ENCODE results near the gene DACH1. TPM values are rescaled to one million over a fixed set of nuclear protein-coding genes. Genes with fewer than 3 reads are reported as not detected.

Gene DACH1
- total RNA-seq, 1 experiment from 2014 or later = not detected

GRCh38 chr13:71681901-71682613, 184.9 kb downstream of the DACH1 start:
- no TSS peak for BruUV-seq (replicated peaks)
- CTCF ChIA-PET = no interaction called here
- Histone ChIP-seq H3K9ac (ENCODE audit: low read length) (no peak overlapping the region), H4K20me1 (ENCODE audit: insufficient read depth) (no peaks in the 10 kb centered on the region), H3K4me1 (ENCODE audit: control insufficient read depth in 1 of 2, insufficient read depth in 2 of 2, low read length in 2 of 2) (no peaks in the 10 kb centered on the region), H3K27me3 (ENCODE audit: insufficient read depth, low read length) (no peaks in the 10 kb centered on the region), H3K4me3 (replicated peaks in 1 of 2; ENCODE audit: low read depth in 1 of 2, low read length in 2 of 2) (no peak overlapping the region), H3K9me2 (ENCODE audit: insufficient read depth) (no peaks in the 10 kb centered on the region), H3K27ac (ENCODE audit: low read depth, low read length) (no peak overlapping the region), H3K4me2 (ENCODE audit: low read length) (no peak overlapping the region), H3K36me3 (ENCODE audit: control insufficient read depth in 1 of 2, insufficient read depth in 2 of 2, low read length in 2 of 2) (no peaks in the 10 kb centered on the region), H2AFZ (ENCODE audit: low read depth, low read length, poor library complexity, severe bottlenecking) (no peak overlapping the region), H3K79me2 (ENCODE audit: insufficient read depth, low read length) (no peaks in the 10 kb centered on the region), H3K9me3 (ENCODE audit: control insufficient read depth in 1 of 2, insufficient read depth in 1 of 2, low read depth in 1 of 2, low read length in 2 of 2) (no peaks in the 10 kb centered on the region; a peak in 1 of 4 replicates)
- DNase-seq (ENCODE audit: low read depth, low spot score) = no peak
- intact Hi-C loops (cut with micrococcal nuclease) = no loop called here
- ATAC-seq = no peak
- RAD21 ChIA-PET (ENCODE audit: low non-redundant PET in 1 of 2, low total read pairs in 2 of 2, uncharacterized antibody in 2 of 2, unreplicated experiment in 2 of 2) = no interaction called here
- TF ChIP-seq POLR2A (IDR thresholded peaks at IDR 0.05; ENCODE audit: borderline replicate concordance, extremely low read depth, insufficient read depth, insufficient read length) (no peak), CBX3 (IDR thresholded peaks at IDR 0.05; ENCODE audit: low read depth) (no peak), MAX (IDR thresholded peaks at IDR 0.05) (no peak), CTCF (IDR thresholded peaks at IDR 0.05 in 2 of 3, conservative IDR thresholded peaks at IDR 0.05 in 1 of 3; ENCODE audit: borderline replicate concordance in 1 of 3, insufficient read depth in 1 of 3, low read depth in 2 of 3, low read length in 2 of 3) (no peak), POLR2AphosphoS5 (IDR thresholded peaks at IDR 0.05; ENCODE audit: low read depth, low read length) (no peak), FOSL1 (IDR thresholded peaks at IDR 0.05; ENCODE audit: low read depth) (no peak)
- POLR2A ChIA-PET = no interaction called here

DNA sequence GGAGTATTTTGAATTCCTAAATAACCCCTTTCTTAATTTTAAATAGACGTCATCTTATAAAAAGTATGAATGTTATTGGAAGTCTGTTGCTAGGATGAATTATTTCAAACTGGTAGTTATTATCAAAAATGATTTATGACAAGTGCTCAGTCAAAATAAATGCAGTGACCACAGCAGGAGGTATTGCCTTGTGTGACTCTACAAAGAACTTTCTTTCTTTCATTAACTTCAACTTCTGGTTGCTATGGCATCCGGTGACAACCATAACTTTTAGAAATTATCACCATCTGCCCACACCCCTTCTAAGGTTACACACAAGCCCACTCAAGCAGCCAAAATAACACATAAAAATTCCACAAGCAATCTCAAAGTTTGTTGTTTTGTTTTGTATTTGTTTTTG, 189.9 kb downstream of the DACH1 start:
- Histone ChIP-seq H3K9me2 (ENCODE audit: insufficient read depth) (no peaks in the 10 kb centered on the region), H3K79me2 (ENCODE audit: insufficient read depth, low read length) (no peaks in the 10 kb centered on the region), H3K9ac (ENCODE audit: low read length) (no peak overlapping the region), H3K9me3 (ENCODE audit: control insufficient read depth in 1 of 2, insufficient read depth in 1 of 2, low read depth in 1 of 2, low read length in 2 of 2) (no peaks in the 10 kb centered on the region; a peak in 1 of 4 replicates), H3K27ac (ENCODE audit: low read depth, low read length) (no peak overlapping the region), H3K27me3 (ENCODE audit: insufficient read depth, low read length) (no peaks in the 10 kb centered on the region), H3K4me3 (replicated peaks in 1 of 2; ENCODE audit: low read depth in 1 of 2, low read length in 2 of 2) (no peak overlapping the region), H2AFZ (ENCODE audit: low read depth, low read length, poor library complexity, severe bottlenecking) (no peak overlapping the region), H3K4me1 (ENCODE audit: control insufficient read depth in 1 of 2, insufficient read depth in 2 of 2, low read length in 2 of 2) (no peaks in the 10 kb centered on the region), H4K20me1 (ENCODE audit: insufficient read depth) (no peaks in the 10 kb centered on the region), H3K36me3 (ENCODE audit: control insufficient read depth in 1 of 2, insufficient read depth in 2 of 2, low read length in 2 of 2) (no peaks in the 10 kb centered on the region), H3K4me2 (ENCODE audit: low read length) (no peak overlapping the region)
- ChIA-PET RAD21 (ENCODE audit: low non-redundant PET in 1 of 2, low total read pairs in 2 of 2, uncharacterized antibody in 2 of 2, unreplicated experiment in 2 of 2) (no interaction called here), POLR2A (no interaction called here), CTCF (no interaction called here)
- DNase-seq (ENCODE audit: low read depth, low spot score) (no peak), ATAC-seq (no peak)
- intact Hi-C loops (cut with micrococcal nuclease) = no loop called here
- no TSS peak for BruUV-seq (replicated peaks)
- TF ChIP-seq SIN3A (IDR thresholded peaks at IDR 0.05; ENCODE audit: low read depth) (no peak), SRF (IDR thresholded peaks at IDR 0.05; ENCODE audit: low read depth) (no peak), POLR2A (IDR thresholded peaks at IDR 0.05; ENCODE audit: borderline replicate concordance, extremely low read depth, insufficient read depth, insufficient read length) (no peak), CEBPB (IDR thresholded peaks at IDR 0.05; ENCODE audit: low read depth) (no peak), CBX3 (IDR thresholded peaks at IDR 0.05; ENCODE audit: low read depth) (no peak), EZH2phosphoT487 (IDR thresholded peaks at IDR 0.05; ENCODE audit: borderline replicate concordance) (no peak), EZH2 (IDR thresholded peaks at IDR 0.05) (no peak), POLR2AphosphoS5 (IDR thresholded peaks at IDR 0.05; ENCODE audit: low read depth, low read length) (no peak), JUND (IDR thresholded peaks at IDR 0.05) (no peak), RAD21 (IDR thresholded peaks at IDR 0.05; ENCODE audit: low read depth) (no peak), ZNF274 (IDR thresholded peaks at IDR 0.05; ENCODE audit: low read depth, low read length) (no peak), ZBTB33 (IDR thresholded peaks at IDR 0.05; ENCODE audit: extremely low read depth, insufficient replicate concordance, low read length) (no peak), TCF7L2 (IDR thresholded peaks at IDR 0.05; ENCODE audit: borderline replicate concordance, extremely low read depth, insufficient read depth, insufficient read length) (no peak)
- TF ChIP-seq, protein P1, sequence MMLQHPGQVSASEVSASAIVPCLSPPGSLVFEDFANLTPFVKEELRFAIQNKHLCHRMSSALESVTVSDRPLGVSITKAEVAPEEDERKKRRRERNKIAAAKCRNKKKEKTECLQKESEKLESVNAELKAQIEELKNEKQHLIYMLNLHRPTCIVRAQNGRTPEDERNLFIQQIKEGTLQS (IDR thresholded peaks at IDR 0.05) = no peak

Data from HCT116 (cell line).